Measurements from ENCODE around the gene RERE. TPM values are rescaled to one million over a fixed set of nuclear protein-coding genes. Genes with fewer than 3 reads are reported as not detected.

Gene RERE
- total RNA-seq, 1 donor from 2014 or later: 139 TPM

GRCh38 chr1:8661185-8662110, 156.0 kb downstream of the RERE start:
- H3K9me3 Mint-ChIP-seq: no peaks in the 10 kb centered on the region
- no peak overlapping the region for H3K27ac Mint-ChIP-seq

GRCh38 chr1:8660411-8660828, 157.0 kb downstream of the RERE start:
- Mint-ChIP-seq H3K4me1 (ENCODE audit: low read depth) (peaks cover 18% of the 10 kb centered on the region), H3K27ac (no peak overlapping the region), H3K4me3 (ENCODE audit: low read depth) (no peak overlapping the region), H3K36me3 (ENCODE audit: low read depth) (peaks cover 20% of the 10 kb centered on the region), H3K27me3 (ENCODE audit: low read depth) (no peaks in the 10 kb centered on the region), H3K9me3 (no peaks in the 10 kb centered on the region)
- DNase-seq (ENCODE audit: low spot score): no peak
- intact Hi-C loops (cut with micrococcal nuclease): no loop called here

More at GRCh38 chr1:8661185-8662110, 156.0 kb downstream of the RERE start:
- Mint-ChIP-seq H3K4me1 (ENCODE audit: low read depth) (peaks cover 10% of the 10 kb centered on the region), H3K4me3 (ENCODE audit: low read depth) (no peak overlapping the region), H3K27me3 (ENCODE audit: low read depth) (no peaks in the 10 kb centered on the region), H3K36me3 (ENCODE audit: low read depth) (peaks cover 10% of the 10 kb centered on the region)
- intact Hi-C loops (cut with micrococcal nuclease): no loop called here
- DNase-seq (ENCODE audit: low spot score): no peak

GRCh38 chr1:8659593-8659992, 157.8 kb downstream of the RERE start:
- no peaks in the 10 kb centered on the region for H3K9me3 Mint-ChIP-seq
- peaks cover 23% of the 10 kb centered on the region for H3K4me1 Mint-ChIP-seq (ENCODE audit: low read depth)
- no peak overlapping the region for H3K27ac Mint-ChIP-seq
- no peak for DNase-seq (ENCODE audit: low spot score)
- H3K27me3 Mint-ChIP-seq (ENCODE audit: low read depth): no peaks in the 10 kb centered on the region
- peaks cover 27% of the 10 kb centered on the region for H3K36me3 Mint-ChIP-seq (ENCODE audit: low read depth)
- no peak overlapping the region for H3K4me3 Mint-ChIP-seq (ENCODE audit: low read depth)
- intact Hi-C loops (cut with micrococcal nuclease): no loop called here

DNA sequence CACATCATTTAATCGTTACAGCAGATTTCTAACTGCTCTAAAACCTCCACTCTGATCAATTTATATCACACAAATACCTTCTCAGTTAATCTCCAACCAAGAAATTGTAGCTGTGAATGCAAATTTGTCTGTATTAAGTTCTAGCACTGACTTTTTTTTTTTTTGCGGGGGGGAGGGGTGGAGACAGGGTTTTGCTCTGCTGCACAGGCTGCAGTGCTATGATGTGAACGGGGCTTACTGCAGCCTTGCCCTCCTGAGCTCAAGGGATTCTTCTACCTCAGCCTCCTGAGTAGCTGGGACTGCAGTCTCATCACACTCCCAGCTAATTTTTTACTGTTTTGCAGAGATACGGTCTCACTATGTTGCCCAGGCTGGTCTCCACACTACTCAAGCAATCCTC, 163.6 kb downstream of the RERE start:
- no peak overlapping the region for H3K4me3 Mint-ChIP-seq (ENCODE audit: low read depth)
- H3K36me3 Mint-ChIP-seq (ENCODE audit: low read depth): peaks cover 56% of the 10 kb centered on the region
- peaks cover 53% of the 10 kb centered on the region for H3K4me1 Mint-ChIP-seq (ENCODE audit: low read depth)
- no peak overlapping the region for H3K27ac Mint-ChIP-seq
- DNase-seq (ENCODE audit: low spot score): no peak
- H3K27me3 Mint-ChIP-seq (ENCODE audit: low read depth): no peaks in the 10 kb centered on the region
- H3K9me3 Mint-ChIP-seq: no peaks in the 10 kb centered on the region
- intact Hi-C loops (cut with micrococcal nuclease): no loop called here

DNA sequence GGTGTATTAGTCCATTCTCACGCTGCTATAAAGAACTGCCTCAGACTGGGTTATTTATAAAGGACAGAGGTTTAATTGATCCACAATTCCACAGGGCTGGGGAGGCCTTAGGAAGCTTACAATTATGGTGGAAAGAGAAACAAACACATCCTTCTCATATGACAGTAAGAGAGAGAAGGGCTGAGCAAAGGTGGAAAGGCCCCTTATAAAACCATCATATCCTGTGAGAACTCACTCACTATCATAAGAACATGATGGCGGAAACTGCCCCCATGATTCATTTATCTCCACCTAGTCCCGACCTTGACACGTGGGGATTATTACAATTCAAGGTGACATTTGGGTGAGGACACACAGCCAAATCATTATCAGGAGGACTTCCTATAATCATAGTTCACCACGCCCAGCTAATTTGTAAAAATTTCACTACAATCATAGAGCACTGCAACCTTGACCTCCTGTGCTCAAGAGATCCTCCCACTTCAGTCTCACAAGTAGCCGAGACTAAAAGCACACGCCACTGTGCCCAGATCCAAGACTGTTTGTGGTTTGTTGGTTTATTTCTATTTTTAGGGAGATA, 164.9 kb downstream of the RERE start:
- Mint-ChIP-seq H3K27ac (peak overlapping the region; percentile 83), H3K4me3 (ENCODE audit: low read depth) (peak overlapping the region; percentile 37), H3K36me3 (ENCODE audit: low read depth) (peaks cover 52% of the 10 kb centered on the region), H3K27me3 (ENCODE audit: low read depth) (no peaks in the 10 kb centered on the region), H3K4me1 (ENCODE audit: low read depth) (peaks cover 60% of the 10 kb centered on the region), H3K9me3 (no peaks in the 10 kb centered on the region)
- DNase-seq (ENCODE audit: low spot score): no peak
- intact Hi-C loops (cut with micrococcal nuclease): no loop called here

GRCh38 chr1:8651962-8652361, 165.5 kb downstream of the RERE start:
- Mint-ChIP-seq H3K27ac (peak overlapping the region; percentile 83), H3K4me1 (ENCODE audit: low read depth) (peaks cover 63% of the 10 kb centered on the region), H3K36me3 (ENCODE audit: low read depth) (peaks cover 56% of the 10 kb centered on the region), H3K9me3 (no peaks in the 10 kb centered on the region), H3K27me3 (ENCODE audit: low read depth) (no peaks in the 10 kb centered on the region), H3K4me3 (ENCODE audit: low read depth) (peak overlapping the region; percentile 37)
- intact Hi-C loops (cut with micrococcal nuclease): no loop called here
- no peak for DNase-seq (ENCODE audit: low spot score)

GRCh38 chr1:8651236-8651890, 166.1 kb downstream of the RERE start:
- Mint-ChIP-seq H3K9me3 (no peaks in the 10 kb centered on the region), H3K4me3 (ENCODE audit: low read depth) (peak overlapping the region; percentile 33)

GRCh38 chr1:8649875-8650274, 167.6 kb downstream of the RERE start:
- Mint-ChIP-seq H3K4me1 (ENCODE audit: low read depth) (peaks cover 60% of the 10 kb centered on the region), H3K9me3 (no peaks in the 10 kb centered on the region), H3K36me3 (ENCODE audit: low read depth) (peaks cover 60% of the 10 kb centered on the region), H3K27ac (peak overlapping the region; percentile 42), H3K27me3 (ENCODE audit: low read depth) (no peaks in the 10 kb centered on the region), H3K4me3 (ENCODE audit: low read depth) (no peak overlapping the region)
- DNase-seq (ENCODE audit: low spot score): no peak
- intact Hi-C loops (cut with micrococcal nuclease): loop anchor here (1.0 to 5.0 kb wide), 6 partner anchors 17 to 228 kb away; no protein-coding TSS in a partner anchor

More at GRCh38 chr1:8651236-8651890, 166.1 kb downstream of the RERE start:
- DNase-seq (ENCODE audit: low spot score): no peak
- Mint-ChIP-seq H3K27me3 (ENCODE audit: low read depth) (no peaks in the 10 kb centered on the region), H3K27ac (peak overlapping the region; percentile 83), H3K36me3 (ENCODE audit: low read depth) (peaks cover 61% of the 10 kb centered on the region), H3K4me1 (ENCODE audit: low read depth) (peaks cover 65% of the 10 kb centered on the region)
- intact Hi-C loops (cut with micrococcal nuclease): no loop called here

DNA sequence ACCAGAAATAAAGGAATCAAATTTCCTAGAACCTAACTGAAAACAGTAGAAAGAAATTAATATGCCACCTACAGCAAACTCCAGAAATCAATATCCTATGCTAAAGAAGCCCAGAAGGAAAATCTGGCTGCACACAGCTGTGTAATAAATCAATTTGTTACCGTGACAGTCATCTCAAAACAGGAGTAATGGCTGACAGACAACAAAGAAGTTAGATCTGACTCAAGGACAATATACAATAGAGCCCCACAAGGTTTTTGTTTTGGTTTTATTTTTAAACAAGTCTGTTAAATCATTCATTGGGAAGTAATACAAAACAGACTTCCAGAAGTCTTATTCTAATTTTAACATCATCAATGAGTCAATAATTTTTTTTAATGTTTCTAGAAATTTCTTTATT, 168.4 kb downstream of the RERE start:
- DNase-seq (ENCODE audit: low spot score): no peak
- Mint-ChIP-seq H3K27ac (peak overlapping the region; percentile 46), H3K4me1 (ENCODE audit: low read depth) (peaks cover 61% of the 10 kb centered on the region), H3K9me3 (no peaks in the 10 kb centered on the region), H3K36me3 (ENCODE audit: low read depth) (peaks cover 57% of the 10 kb centered on the region), H3K4me3 (ENCODE audit: low read depth) (no peak overlapping the region), H3K27me3 (ENCODE audit: low read depth) (no peaks in the 10 kb centered on the region)
- intact Hi-C loops (cut with micrococcal nuclease): loop anchor here (1.0 to 5.0 kb wide), 6 partner anchors 18 to 227 kb away; no protein-coding TSS in a partner anchor

DNA sequence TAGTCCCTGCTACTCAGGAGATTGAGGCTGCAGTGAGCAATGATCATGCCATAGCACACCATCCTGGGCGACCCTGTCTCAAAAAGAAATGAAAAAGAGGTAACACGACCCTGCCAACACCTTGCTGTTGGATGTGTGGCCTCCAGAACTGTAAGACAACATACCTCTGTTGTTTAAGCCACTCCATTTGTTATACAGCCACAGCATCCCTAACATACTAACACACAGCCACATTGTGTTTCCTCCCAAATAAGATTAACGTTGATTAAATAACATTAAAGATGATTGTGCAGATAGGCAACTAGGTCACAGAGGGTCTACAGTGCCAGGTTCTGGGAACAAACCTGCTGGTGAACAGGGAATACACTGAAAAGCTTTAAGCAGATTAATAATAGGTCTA, 170.4 kb downstream of the RERE start:
- no peaks in the 10 kb centered on the region for H3K27me3 Mint-ChIP-seq (ENCODE audit: low read depth)
- DNase-seq (ENCODE audit: low spot score): no peak
- H3K4me1 Mint-ChIP-seq (ENCODE audit: low read depth): peaks cover 58% of the 10 kb centered on the region
- H3K4me3 Mint-ChIP-seq (ENCODE audit: low read depth): no peak overlapping the region
- intact Hi-C loops (cut with micrococcal nuclease): loop anchor here (5.0 kb wide), 1 partner anchor 225 kb away; no protein-coding TSS in a partner anchor
- peaks cover 49% of the 10 kb centered on the region for H3K36me3 Mint-ChIP-seq (ENCODE audit: low read depth)
- H3K27ac Mint-ChIP-seq: no peak overlapping the region
- H3K9me3 Mint-ChIP-seq: no peaks in the 10 kb centered on the region

DNA sequence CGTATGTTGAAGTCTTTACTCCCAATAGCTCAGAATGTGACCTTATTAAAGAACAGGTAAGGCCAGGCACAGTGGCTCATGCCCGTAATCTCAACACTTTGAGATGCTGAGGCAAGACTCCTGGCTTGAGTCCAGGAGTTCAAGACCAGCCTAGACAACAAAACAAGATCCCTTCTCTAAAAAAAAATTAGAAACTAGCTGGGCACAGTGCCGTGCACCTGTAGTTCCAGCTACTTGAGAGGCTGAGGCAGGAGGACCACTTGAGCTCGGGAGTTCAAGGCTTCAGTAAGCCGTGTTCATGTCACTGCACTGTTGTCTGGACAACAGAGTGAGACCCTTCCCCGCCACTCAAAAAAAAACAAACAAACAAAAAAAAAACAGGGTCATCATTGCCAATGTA, 171.3 kb downstream of the RERE start:
- Mint-ChIP-seq H3K27me3 (ENCODE audit: low read depth) (no peaks in the 10 kb centered on the region), H3K36me3 (ENCODE audit: low read depth) (peaks cover 49% of the 10 kb centered on the region), H3K9me3 (no peaks in the 10 kb centered on the region), H3K4me3 (ENCODE audit: low read depth) (no peak overlapping the region), H3K27ac (peak overlapping the region; percentile 28), H3K4me1 (ENCODE audit: low read depth) (peaks cover 54% of the 10 kb centered on the region)
- intact Hi-C loops (cut with micrococcal nuclease): loop anchor here (5.0 kb wide), 1 partner anchor 224 kb away; no protein-coding TSS in a partner anchor
- DNase-seq (ENCODE audit: low spot score): no peak

DNA sequence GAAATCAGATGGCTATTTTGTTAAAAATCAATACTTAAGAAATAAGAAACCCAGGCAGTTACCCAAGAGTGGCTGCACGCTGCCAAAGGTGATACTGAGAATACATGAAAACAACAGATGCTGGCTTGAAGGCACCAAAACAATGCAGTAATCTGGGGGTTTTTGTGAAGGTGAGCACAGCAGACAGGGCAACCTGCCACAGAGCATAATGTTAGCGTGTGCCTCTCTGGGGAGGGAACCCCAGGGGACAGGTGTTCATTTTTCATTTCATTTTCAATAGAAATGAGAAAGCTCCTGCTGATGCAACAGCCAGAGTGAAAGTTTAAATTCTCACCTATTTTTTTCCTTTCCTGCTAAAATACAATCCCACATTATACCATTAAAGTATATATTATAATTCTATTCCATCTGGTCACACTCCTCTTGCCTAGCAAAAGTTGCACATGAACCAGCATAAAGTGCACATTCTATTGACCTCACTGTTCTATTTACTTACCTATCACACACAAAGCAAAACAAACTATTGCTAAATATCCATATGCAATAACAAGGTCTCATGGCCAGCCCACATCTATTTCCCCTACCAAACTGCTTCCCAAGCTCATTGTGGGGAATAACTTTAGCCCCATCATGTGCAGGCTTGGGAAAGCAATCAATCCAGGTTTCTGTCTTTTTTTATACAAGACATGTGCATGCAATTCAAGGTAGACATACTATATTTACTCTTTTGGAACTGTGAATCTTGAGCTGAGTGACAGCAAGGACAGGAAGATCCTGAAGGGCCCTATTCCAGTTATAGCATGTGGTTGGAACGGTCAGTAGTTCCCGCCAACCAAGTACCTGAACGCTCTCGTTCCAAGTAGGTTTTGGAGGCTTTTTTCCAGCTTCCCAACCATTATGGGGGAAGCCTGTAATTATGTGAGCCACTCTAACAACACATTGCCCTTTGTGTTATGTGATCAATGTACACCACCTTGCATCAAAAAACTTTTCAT, 173.6 kb downstream of the RERE start:
- no peak for DNase-seq (ENCODE audit: low spot score)
- Mint-ChIP-seq H3K4me1 (ENCODE audit: low read depth) (peaks cover 45% of the 10 kb centered on the region), H3K36me3 (ENCODE audit: low read depth) (peaks cover 50% of the 10 kb centered on the region), H3K4me3 (ENCODE audit: low read depth) (no peak overlapping the region), H3K27ac (no peak overlapping the region), H3K9me3 (no peaks in the 10 kb centered on the region), H3K27me3 (ENCODE audit: low read depth) (no peaks in the 10 kb centered on the region)
- intact Hi-C loops (cut with micrococcal nuclease): no loop called here

All from activated T-helper 2 cell treated with anti-CD3 and anti-CD28 coated beads, Interferon-gamma antibody, Interleukin-2, Interleukin-4, amounts not matched to agents 10 μg/mL and 5 μg/mL and 100 μg/mL, durations not matched to agents 14 hours and 24 hours and 36 hours (primary cell).